Neural cell (in vitro differentiated cells): ENCODE measurements around the gene TTC1. TPM values are rescaled to one million over a fixed set of nuclear protein-coding genes. Genes with fewer than 3 reads are reported as not detected.

Source experiments
- H2AFZ ChIP-seq: fragments of 200-600, 300-800 bp; sonication (generic), shearing (Covaris generic); 2 replicates; pipeline ENCODE4 v1.6.0; 2014; ENCODE audit warnings: low read depth, mild to moderate bottlenecking, antibody characterized with exemption, low read length, moderate library complexity
- H3F3A ChIP-seq: fragments of 200-600 bp; shearing (Covaris generic); 2 replicates; pipeline ENCODE4 v1.6.1; 2016; ENCODE audit warnings: mild to moderate bottlenecking, moderate library complexity, mixed read lengths, antibody characterized with exemption, low read length; ENCODE audit not compliant: insufficient read depth, poor library complexity, severe bottlenecking
- H3K27ac ChIP-seq: fragments of 200-600, 300-800 bp; sonication (generic), shearing (Covaris generic); 2 replicates; pipeline ENCODE4 v1.5.1; 2014; ENCODE audit warnings: mild to moderate bottlenecking, low read length, moderate library complexity
- H3K27me3 ChIP-seq: fragments of 300-800, 200-600 bp; sonication (generic), shearing (Covaris generic); 2 replicates; pipeline ENCODE4 v1.6.0; 2014; ENCODE audit warnings: mild to moderate bottlenecking, low read depth, low read length, moderate library complexity; ENCODE audit not compliant: insufficient read depth
- H3K36me3 ChIP-seq: fragments of 300-800, 200-600 bp; sonication (generic), shearing (Covaris generic); 2 replicates; pipeline ENCODE4 v1.5.1; 2014; ENCODE audit warnings: mild to moderate bottlenecking, antibody characterized with exemption, low read length, moderate library complexity; ENCODE audit not compliant: insufficient read depth
- H3K4me2 ChIP-seq: fragments of 300-800, 200-600 bp; sonication (generic), shearing (Covaris generic); 2 replicates; pipeline ENCODE4 v1.6.0; 2014; ENCODE audit warnings: mild to moderate bottlenecking, low read length
- H3K4me3 ChIP-seq: fragments of 300-800, 200-600 bp; sonication (generic), shearing (Covaris generic); 2 replicates; pipeline ENCODE4 v1.5.1; 2014; ENCODE audit warnings: mild to moderate bottlenecking, low read length, moderate library complexity
- H3K79me2 ChIP-seq: fragments of 200-600 bp; shearing (Covaris generic); replicated peaks from 2 replicates; pipeline ENCODE4 v1.6.0; 2014; ENCODE audit warnings: mild to moderate bottlenecking, low read length, moderate library complexity; ENCODE audit not compliant: insufficient read depth
- H3K9ac ChIP-seq: fragments of 300-800, 200-600 bp; sonication (generic), shearing (Covaris generic); 2 replicates; pipeline ENCODE4 v1.6.1; 2016; ENCODE audit warnings: mild to moderate bottlenecking, low read length, mixed read lengths
- H3K9me2 ChIP-seq: fragments of 200-600 bp; shearing (Covaris generic); 2 replicates; pipeline ENCODE4 v1.6.1; 2016; ENCODE audit warnings: mild to moderate bottlenecking, low read length, mixed read lengths; ENCODE audit not compliant: insufficient read depth
- H3K9me3 ChIP-seq: fragments of 200-600, 300-800 bp; sonication (generic), shearing (Covaris generic); 2 replicates; pipeline ENCODE4 v1.6.1; 2016; ENCODE audit warnings: mild to moderate bottlenecking, mixed run types, low read length, moderate library complexity, mixed read lengths
- H4K20me1 ChIP-seq: fragments of 200-600 bp; shearing (Covaris generic); 2 replicates; pipeline ENCODE4 v1.6.1; 2016; ENCODE audit warnings: mild to moderate bottlenecking, mixed run types; ENCODE audit not compliant: insufficient read depth
- EP300 ChIP-seq: fragments of 450-650 bp; conservative IDR thresholded peaks from 2 replicates; pipeline ENCODE4 v1.6.1; 2014; ENCODE audit warnings: antibody characterized with exemption, mild to moderate bottlenecking, moderate library complexity; ENCODE audit not compliant: poor library complexity, severe bottlenecking
- EZH2 ChIP-seq: fragments of 200-600, 300-800 bp; shearing (Covaris generic), sonication (generic); IDR thresholded peaks from 2 replicates; pipeline ENCODE4 v1.6.1; 2014; ENCODE audit warnings: antibody characterized with exemption, low read length, borderline replicate concordance, mild to moderate bottlenecking; ENCODE audit not compliant: insufficient read depth, poor library complexity, severe bottlenecking
- MXI1 ChIP-seq: fragments of 450-650 bp; conservative IDR thresholded peaks from 2 replicates; pipeline ENCODE4 v1.6.1; 2014; ENCODE audit warnings: antibody characterized with exemption, mild to moderate bottlenecking; ENCODE audit not compliant: poor library complexity, severe bottlenecking
- POLR2AphosphoS5 ChIP-seq: IDR thresholded peaks from 2 replicates; pipeline ENCODE4 v1.6.1; 2012
- RAD21 ChIP-seq: fragments of 450-650 bp; conservative IDR thresholded peaks from 2 replicates; pipeline ENCODE4 v1.6.1; 2014; ENCODE audit warnings: antibody characterized with exemption, mild to moderate bottlenecking, moderate library complexity
- SMC3 ChIP-seq: fragments of 450-650 bp; conservative IDR thresholded peaks from 2 replicates; pipeline ENCODE4 v1.6.1; 2014; ENCODE audit warnings: antibody characterized with exemption, mild to moderate bottlenecking, moderate library complexity; ENCODE audit not compliant: poor library complexity
- TAF1 ChIP-seq: IDR thresholded peaks from 2 replicates; pipeline ENCODE4 v1.6.1; 2012; ENCODE audit warnings: low read depth
- polyA plus RNA-seq: library from polyadenylated mRNA; depleted of rRNA; stranded (reverse); fragments of >200 nt; gene quantifications from 2 replicates; pipeline ENCODE4 v1.2.3, GENCODE V29; 2014
- TF ChIP-seq, protein P1 (sequence below): IDR thresholded peaks from 2 replicates; pipeline ENCODE4 v1.6.1; 2012; ENCODE audit warnings: borderline replicate concordance
- TF ChIP-seq, protein P2 (sequence below): fragments of 450-650 bp; IDR thresholded peaks from 2 replicates; pipeline ENCODE4 v1.5.1; 2014; ENCODE audit warnings: antibody characterized with exemption, mild to moderate bottlenecking, moderate library complexity; ENCODE audit not compliant: poor library complexity, severe bottlenecking

Gene TTC1
- polyA plus RNA-seq, 1 donor from 2014 or later: 74.0 TPM

DNA sequence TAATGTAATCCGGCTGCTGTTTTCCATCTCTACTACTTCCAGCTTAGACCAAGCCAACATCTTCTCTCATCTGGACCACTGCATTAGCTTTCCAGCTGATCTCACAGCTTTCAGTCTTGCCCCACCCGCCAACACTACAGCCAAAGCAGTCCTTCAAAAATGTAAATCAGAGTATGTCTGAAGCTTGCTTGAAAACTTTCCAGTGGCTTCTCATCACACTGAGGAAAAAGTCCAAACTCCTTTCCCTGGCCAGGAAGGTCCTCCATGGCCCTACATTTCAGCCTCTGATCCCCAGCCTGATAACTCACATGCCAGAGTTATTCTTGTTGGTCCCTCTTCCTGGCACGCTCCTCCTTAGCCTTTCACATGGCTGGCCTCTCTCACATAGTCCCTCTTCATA lies 38.5 kb downstream of the TTC1 start:
- TF ChIP-seq, protein P1, sequence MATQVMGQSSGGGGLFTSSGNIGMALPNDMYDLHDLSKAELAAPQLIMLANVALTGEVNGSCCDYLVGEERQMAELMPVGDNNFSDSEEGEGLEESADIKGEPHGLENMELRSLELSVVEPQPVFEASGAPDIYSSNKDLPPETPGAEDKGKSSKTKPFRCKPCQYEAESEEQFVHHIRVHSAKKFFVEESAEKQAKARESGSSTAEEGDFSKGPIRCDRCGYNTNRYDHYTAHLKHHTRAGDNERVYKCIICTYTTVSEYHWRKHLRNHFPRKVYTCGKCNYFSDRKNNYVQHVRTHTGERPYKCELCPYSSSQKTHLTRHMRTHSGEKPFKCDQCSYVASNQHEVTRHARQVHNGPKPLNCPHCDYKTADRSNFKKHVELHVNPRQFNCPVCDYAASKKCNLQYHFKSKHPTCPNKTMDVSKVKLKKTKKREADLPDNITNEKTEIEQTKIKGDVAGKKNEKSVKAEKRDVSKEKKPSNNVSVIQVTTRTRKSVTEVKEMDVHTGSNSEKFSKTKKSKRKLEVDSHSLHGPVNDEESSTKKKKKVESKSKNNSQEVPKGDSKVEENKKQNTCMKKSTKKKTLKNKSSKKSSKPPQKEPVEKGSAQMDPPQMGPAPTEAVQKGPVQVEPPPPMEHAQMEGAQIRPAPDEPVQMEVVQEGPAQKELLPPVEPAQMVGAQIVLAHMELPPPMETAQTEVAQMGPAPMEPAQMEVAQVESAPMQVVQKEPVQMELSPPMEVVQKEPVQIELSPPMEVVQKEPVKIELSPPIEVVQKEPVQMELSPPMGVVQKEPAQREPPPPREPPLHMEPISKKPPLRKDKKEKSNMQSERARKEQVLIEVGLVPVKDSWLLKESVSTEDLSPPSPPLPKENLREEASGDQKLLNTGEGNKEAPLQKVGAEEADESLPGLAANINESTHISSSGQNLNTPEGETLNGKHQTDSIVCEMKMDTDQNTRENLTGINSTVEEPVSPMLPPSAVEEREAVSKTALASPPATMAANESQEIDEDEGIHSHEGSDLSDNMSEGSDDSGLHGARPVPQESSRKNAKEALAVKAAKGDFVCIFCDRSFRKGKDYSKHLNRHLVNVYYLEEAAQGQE: no peak
- TF ChIP-seq EZH2 (no peak), EP300 (no peak), MXI1 (no peak), SMC3 (no peak), POLR2AphosphoS5 (no peak), RAD21 (no peak), TAF1 (no peak)
- TF ChIP-seq, protein P2, sequence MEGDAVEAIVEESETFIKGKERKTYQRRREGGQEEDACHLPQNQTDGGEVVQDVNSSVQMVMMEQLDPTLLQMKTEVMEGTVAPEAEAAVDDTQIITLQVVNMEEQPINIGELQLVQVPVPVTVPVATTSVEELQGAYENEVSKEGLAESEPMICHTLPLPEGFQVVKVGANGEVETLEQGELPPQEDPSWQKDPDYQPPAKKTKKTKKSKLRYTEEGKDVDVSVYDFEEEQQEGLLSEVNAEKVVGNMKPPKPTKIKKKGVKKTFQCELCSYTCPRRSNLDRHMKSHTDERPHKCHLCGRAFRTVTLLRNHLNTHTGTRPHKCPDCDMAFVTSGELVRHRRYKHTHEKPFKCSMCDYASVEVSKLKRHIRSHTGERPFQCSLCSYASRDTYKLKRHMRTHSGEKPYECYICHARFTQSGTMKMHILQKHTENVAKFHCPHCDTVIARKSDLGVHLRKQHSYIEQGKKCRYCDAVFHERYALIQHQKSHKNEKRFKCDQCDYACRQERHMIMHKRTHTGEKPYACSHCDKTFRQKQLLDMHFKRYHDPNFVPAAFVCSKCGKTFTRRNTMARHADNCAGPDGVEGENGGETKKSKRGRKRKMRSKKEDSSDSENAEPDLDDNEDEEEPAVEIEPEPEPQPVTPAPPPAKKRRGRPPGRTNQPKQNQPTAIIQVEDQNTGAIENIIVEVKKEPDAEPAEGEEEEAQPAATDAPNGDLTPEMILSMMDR: no peak
- H3K9me3 ChIP-seq: no peaks in the 10 kb centered on the region
- no peaks in the 10 kb centered on the region for H3F3A ChIP-seq
- H3K9me2 ChIP-seq: no peaks in the 10 kb centered on the region
- no peak overlapping the region for H3K9ac ChIP-seq
- H3K4me2 ChIP-seq: no peak overlapping the region
- no peak overlapping the region for H2AFZ ChIP-seq
- no peaks in the 10 kb centered on the region for H3K27me3 ChIP-seq
- no peaks in the 10 kb centered on the region for H4K20me1 ChIP-seq
- no peaks in the 10 kb centered on the region for H3K36me3 ChIP-seq
- H3K27ac ChIP-seq: no peak overlapping the region
- H3K4me3 ChIP-seq: no peak overlapping the region
- no peaks in the 10 kb centered on the region for H3K79me2 ChIP-seq

DNA sequence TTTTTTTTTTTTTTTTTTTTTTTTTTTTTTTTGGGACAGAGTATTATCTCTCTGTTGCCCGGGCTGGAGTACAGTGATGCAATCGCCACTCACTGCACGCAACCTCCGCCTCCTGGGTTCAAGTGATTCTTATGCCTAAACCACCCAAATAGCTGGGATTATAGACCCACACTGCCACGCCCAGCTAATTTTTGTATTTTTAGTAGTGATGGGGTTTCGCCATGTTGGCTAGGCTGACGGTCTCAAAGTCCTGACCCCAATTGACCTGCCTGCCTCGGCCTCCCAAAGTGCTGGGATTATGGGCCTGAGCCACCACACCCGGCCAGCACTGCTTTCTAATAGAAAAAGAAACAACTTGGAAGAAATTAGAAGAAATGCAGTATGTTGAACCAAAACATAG lies 39.2 kb downstream of the TTC1 start:
- H3K36me3 ChIP-seq: peaks cover 7% of the 10 kb centered on the region

More for the DNA sequence above, 39.2 kb downstream of the TTC1 start:
- Histone ChIP-seq H3K27me3 (no peaks in the 10 kb centered on the region), H3K9me3 (no peaks in the 10 kb centered on the region), H3K4me3 (no peak overlapping the region), H3K27ac (no peak overlapping the region), H3K9ac (no peak overlapping the region), H2AFZ (no peak overlapping the region), H3F3A (no peaks in the 10 kb centered on the region), H3K79me2 (no peaks in the 10 kb centered on the region), H3K9me2 (no peaks in the 10 kb centered on the region), H3K4me2 (no peak overlapping the region), H4K20me1 (no peaks in the 10 kb centered on the region)
- TF ChIP-seq, protein P2: no peak
- no peak for TF ChIP-seq SMC3
- TF ChIP-seq MXI1: no peak
- no peak for TF ChIP-seq POLR2AphosphoS5
- no peak for TF ChIP-seq TAF1
- no peak for TF ChIP-seq RAD21
- no peak for TF ChIP-seq EZH2
- TF ChIP-seq EP300: no peak
- TF ChIP-seq, protein P1: no peak
